HL-60 (cell line): ENCODE data around the gene CHCHD6.

Experiments used
- DNase-seq, 2 experiments: peaks; one replicate each; pipeline ENCODE4 v3.0.0-alpha.2; 2010 to 2020; ENCODE audit warnings: low read depth in 1 of 2, low spot score in 1 of 2
- H3K27ac ChIP-seq: fragments of 250-450 bp; sonication (Bioruptor Pico); replicated peaks from 2 replicates; pipeline ENCODE4 v1.5.1; 2020; ENCODE audit warnings: mild to moderate bottlenecking, moderate library complexity
- H3K27me3 ChIP-seq: fragments of 250-450 bp; sonication (Bioruptor Pico); 2 replicates; pipeline ENCODE4 v1.5.1; 2021; ENCODE audit warnings: mild to moderate bottlenecking, moderate library complexity; ENCODE audit not compliant: insufficient read depth, poor library complexity, severe bottlenecking
- H3K4me3 ChIP-seq: replicated peaks from 2 replicates; pipeline ENCODE4 v1.5.1; 2011; ENCODE audit warnings: mild to moderate bottlenecking, control low read depth, low read length; ENCODE audit not compliant: insufficient read depth
- CTCF ChIP-seq: IDR thresholded peaks from one replicate; pipeline ENCODE4 v1.5.1; 2011; ENCODE audit warnings: low read length, control low read depth, inconsistent platforms; ENCODE audit not compliant: insufficient read depth
- GABPA ChIP-seq: IDR thresholded peaks from 2 replicates; pipeline ENCODE4 v1.6.1; 2012; ENCODE audit warnings: low read depth
- POLR2AphosphoS5 ChIP-seq: IDR thresholded peaks from 2 replicates; pipeline ENCODE4 v1.6.1; 2012; ENCODE audit warnings: low read depth
- REST ChIP-seq: IDR thresholded peaks from 2 replicates; pipeline ENCODE4 v1.6.1; 2012; ENCODE audit warnings: low read depth; ENCODE audit not compliant: insufficient replicate concordance
- SPI1 ChIP-seq: IDR thresholded peaks from 2 replicates; pipeline ENCODE4 v1.6.1; 2012; ENCODE audit warnings: low read depth, mild to moderate bottlenecking, borderline replicate concordance

Gene CHCHD6

GRCh38 chr3:126939338-126939718, 235.3 kb downstream of the CHCHD6 start:
- H3K4me3 ChIP-seq = no peak overlapping the region
- no peak overlapping the region for H3K27ac ChIP-seq
- DNase-seq = no peak
- TF ChIP-seq SPI1 (no peak), REST (no peak), POLR2AphosphoS5 (no peak), GABPA (no peak), CTCF (no peak)
- H3K27me3 ChIP-seq = no peaks in the 10 kb centered on the region

GRCh38 chr3:126939733-126940132, 235.7 kb downstream of the CHCHD6 start:
- no peak overlapping the region for H3K27ac ChIP-seq
- no peak for TF ChIP-seq GABPA
- TF ChIP-seq SPI1 = no peak
- no peak for TF ChIP-seq CTCF
- no peak for TF ChIP-seq POLR2AphosphoS5
- no peak for TF ChIP-seq REST
- H3K27me3 ChIP-seq = no peaks in the 10 kb centered on the region
- no peak overlapping the region for H3K4me3 ChIP-seq
- no peak for DNase-seq

- no peak for DNase-seq
- TF ChIP-seq POLR2AphosphoS5 (no peak), REST (no peak), SPI1 (no peak), GABPA (no peak), CTCF (no peak)
- H3K4me3 ChIP-seq = no peak overlapping the region
- H3K27ac ChIP-seq = no peak overlapping the region
- H3K27me3 ChIP-seq = no peaks in the 10 kb centered on the region
Measured at GRCh38 chr3:126941721-126942270, 237.8 kb downstream of the CHCHD6 start.
